H1 (cell line): ENCODE data around the gene CPT2. TPM values are rescaled to one million over a fixed set of nuclear protein-coding genes. Genes with fewer than 3 reads are reported as not detected.
A peak's percentile ranks its signal among the peaks of the same experiment; 100 is the strongest.

Experiments used
- CTCF ChIA-PET: fragments of 300-600 bp; sonication (Branson Sonifier 250); formaldehyde crosslinking; loops from one replicate; lab custom pipeline; 2021; ENCODE audit not compliant: partially characterized antibody; lab: Charles Lee
- POLR2A ChIA-PET: fragments of 300-600 bp; sonication (Branson Sonifier 250); formaldehyde crosslinking; loops from one replicate; lab custom pipeline; 2021; ENCODE audit warnings: inconsistent platforms; ENCODE audit not compliant: partially characterized antibody; lab: Charles Lee
- DNase-seq, 2 experiments: peaks; one replicate each; pipeline versions ENCODE4 v3.0.0 to v3.0.0-alpha.2; 2010 to 2022; ENCODE audit warnings: low spot score in 2 of 2, low read depth in 1 of 2, mixed read lengths in 1 of 2
- FAIRE-seq: peaks from 2 replicates; lab custom pipeline; 2011; peaks lifted over from hg19 to GRCh38; lab: Jason Lieb, UNC
- H2AFZ ChIP-seq: 2 replicates; pipeline ENCODE4 v1.8.1; 2012; ENCODE audit warnings: low read length, inconsistent platforms
- H2AK5ac ChIP-seq: 2 replicates; pipeline ENCODE4 v1.6.1; 2013; ENCODE audit warnings: low read depth, low read length
- H2BK120ac ChIP-seq: replicated peaks from 2 replicates; pipeline ENCODE3; 2013; ENCODE audit warnings: low read depth, low read length, inconsistent platforms
- H2BK12ac ChIP-seq: 2 replicates; pipeline ENCODE4 v1.6.1; 2013; ENCODE audit warnings: low read depth, low read length
- H2BK15ac ChIP-seq: 2 replicates; pipeline ENCODE4 v1.6.1; 2013; ENCODE audit warnings: low read length
- H2BK20ac ChIP-seq: 2 replicates; pipeline ENCODE4 v1.6.1; 2013; ENCODE audit warnings: low read length
- H2BK5ac ChIP-seq: 2 replicates; pipeline ENCODE4 v1.6.1; 2013; ENCODE audit warnings: low read depth, low read length
- H3K14ac ChIP-seq: 2 replicates; pipeline ENCODE4 v1.6.1; 2013; ENCODE audit warnings: inconsistent platforms; ENCODE audit not compliant: insufficient read length
- H3K18ac ChIP-seq: 2 replicates; pipeline ENCODE4 v1.6.1; 2013; ENCODE audit warnings: low read length; ENCODE audit errors: extremely low read depth
- H3K23ac ChIP-seq: 2 replicates; pipeline ENCODE4 v1.6.1; 2013; ENCODE audit warnings: inconsistent platforms; ENCODE audit not compliant: insufficient read length
- H3K23me2 ChIP-seq: 2 replicates; pipeline ENCODE4 v1.6.1; 2013; ENCODE audit warnings: low read depth, low read length
- H3K27ac ChIP-seq: 2 replicates; pipeline ENCODE4 v1.6.1; 2011; ENCODE audit warnings: low read depth, low read length, inconsistent platforms
- H3K27me3 ChIP-seq, 4 experiments: replicated peaks in 1 of 4; 1 replicate in 1 of 4; 2 replicates in 3 of 4; pipeline versions ENCODE4 v1.6.1 to v1.8.1; 2011 to 2013; ENCODE audit warnings: low read length in 3 of 4, mild to moderate bottlenecking in 3 of 4, inconsistent platforms in 2 of 4, mixed read lengths in 2 of 4, moderate library complexity in 1 of 4; ENCODE audit not compliant: control insufficient read depth in 3 of 4, insufficient read depth in 3 of 4; ENCODE audit errors: extremely low read depth in 1 of 4
- H3K36me3 ChIP-seq, 4 experiments: 2 replicates each; pipeline versions ENCODE4 v1.6.1 to v1.8.1; 2011 to 2013; ENCODE audit warnings: mild to moderate bottlenecking in 4 of 4, low read length in 3 of 4, moderate library complexity in 2 of 4, control low read depth in 1 of 4, inconsistent platforms in 1 of 4; ENCODE audit not compliant: insufficient read depth in 4 of 4, control insufficient read depth in 2 of 4
- H3K4ac ChIP-seq: replicated peaks from 2 replicates; pipeline ENCODE3; 2013; ENCODE audit warnings: low read length, low read depth, mixed read lengths, inconsistent platforms; ENCODE audit not compliant: insufficient read length
- H3K4me1 ChIP-seq, 4 experiments: replicated peaks in 1 of 4; 1 replicate in 1 of 4; 2 replicates in 3 of 4; pipeline versions ENCODE4 v1.6.1 to v1.8.1; 2011 to 2013; ENCODE audit warnings: low read length in 3 of 4, inconsistent platforms in 2 of 4, mixed read lengths in 1 of 4; ENCODE audit not compliant: insufficient read depth in 4 of 4, control insufficient read depth in 3 of 4
- H3K4me2 ChIP-seq, 2 experiments: 2 replicates each; pipeline versions ENCODE4 v1.6.1 to v1.8.1; 2011 to 2013; ENCODE audit warnings: low read depth in 2 of 2, low read length in 2 of 2, control low read depth in 1 of 2, inconsistent platforms in 1 of 2, mild to moderate bottlenecking in 1 of 2; ENCODE audit not compliant: insufficient read depth in 1 of 2
- H3K4me3 ChIP-seq, 4 experiments: fragments of 200-600, 300-600 bp in 1 of 4; sonication (generic), shearing (Covaris generic), sonication (Bioruptor Twin) in 1 of 4; 2 replicates each; pipeline versions ENCODE4 v1.5.1 to v1.8.1; 2011 to 2016; ENCODE audit warnings: low read length in 4 of 4, low read depth in 3 of 4, control low read depth in 2 of 4, inconsistent platforms in 2 of 4, mild to moderate bottlenecking in 2 of 4, mixed read lengths in 1 of 4, moderate library complexity in 1 of 4; ENCODE audit not compliant: insufficient read depth in 2 of 4; ENCODE audit errors: extremely low read depth in 1 of 4
- H3K56ac ChIP-seq: replicated peaks from 2 replicates; pipeline ENCODE3; 2013; ENCODE audit warnings: low read depth, mild to moderate bottlenecking, mixed read lengths, low read length, inconsistent platforms; ENCODE audit not compliant: insufficient read length
- H3K79me1 ChIP-seq: 2 replicates; pipeline ENCODE4 v1.6.1; 2013; ENCODE audit warnings: low read depth, low read length, control low read depth
- H3K79me2 ChIP-seq, 2 experiments: 2 replicates each; pipeline versions ENCODE4 v1.6.1 to v1.8.1; 2012 to 2013; ENCODE audit warnings: low read length in 2 of 2, mild to moderate bottlenecking in 2 of 2, inconsistent platforms in 1 of 2; ENCODE audit not compliant: insufficient read depth in 2 of 2, control insufficient read depth in 1 of 2
- H3K9ac ChIP-seq, 4 experiments: replicated peaks in 1 of 4; 1 replicate in 1 of 4; 2 replicates in 3 of 4; pipeline versions ENCODE4 v1.6.1 to v1.8.1; 2011 to 2013; ENCODE audit warnings: low read depth in 3 of 4, low read length in 3 of 4, control low read depth in 2 of 4, mild to moderate bottlenecking in 2 of 4, moderate library complexity in 2 of 4, inconsistent platforms in 1 of 4; ENCODE audit errors: extremely low read depth in 1 of 4
- H3K9me3 ChIP-seq, 2 experiments: 2 replicates each; pipeline versions ENCODE4 v1.6.1 to v1.8.1; 2012 to 2013; ENCODE audit warnings: mild to moderate bottlenecking in 2 of 2, moderate library complexity in 2 of 2, control low read depth in 1 of 2, inconsistent platforms in 1 of 2, low read depth in 1 of 2, low read length in 1 of 2, mixed read lengths in 1 of 2; ENCODE audit not compliant: insufficient read depth in 2 of 2
- H4K20me1 ChIP-seq, 2 experiments: replicated peaks in 1 of 2; 2 replicates each; pipeline versions ENCODE3 to v1.8.1; 2011 to 2013; ENCODE audit warnings: inconsistent platforms in 2 of 2, low read length in 2 of 2, mild to moderate bottlenecking in 1 of 2; ENCODE audit not compliant: insufficient read depth in 2 of 2, control insufficient read depth in 1 of 2
- H4K5ac ChIP-seq: 2 replicates; pipeline ENCODE4 v1.6.1; 2013; ENCODE audit warnings: low read length, low read depth, mixed read lengths, inconsistent platforms; ENCODE audit not compliant: insufficient read length
- H4K8ac ChIP-seq: 2 replicates; pipeline ENCODE4 v1.8.0; 2013; ENCODE audit warnings: mild to moderate bottlenecking, moderate library complexity, low read length, inconsistent platforms; ENCODE audit not compliant: insufficient read depth; ENCODE audit errors: extremely low read depth
- H4K91ac ChIP-seq: replicated peaks from 2 replicates; pipeline ENCODE3; 2013; ENCODE audit warnings: low read length, mixed read lengths, inconsistent platforms; ENCODE audit not compliant: insufficient read length
- KDM1A ChIP-seq: fragments of 200-600, 300-600 bp; sonication (generic); IDR thresholded peaks from 2 replicates; pipeline ENCODE4 v1.7.1; 2016; ENCODE audit warnings: mild to moderate bottlenecking, low read length, borderline replicate concordance
- TCF12 ChIP-seq: IDR thresholded peaks from 2 replicates; pipeline ENCODE4 v1.6.1; 2011; ENCODE audit warnings: low read depth, mild to moderate bottlenecking, low read length
- WGBS, 2 experiments: shearing (Covaris generic) in 1 of 2; methylation state at CpG; one replicate each; pipeline versions ENCODE4 v1.1.6 to v1.1.7; 2013 to 2015; ENCODE audit warnings: low lambda C conversion rate in 2 of 2, mixed read lengths in 2 of 2, inconsistent platforms in 1 of 2, low coverage in 1 of 2, missing lambda C conversion rate in 1 of 2; ENCODE audit not compliant: insufficient replicate concordance in 2 of 2, insufficient coverage in 1 of 2, insufficient read length in 1 of 2; ENCODE audit errors: extremely low coverage in 1 of 2, missing lambda C conversion rate in 1 of 2; 5-methylcytosine and 5-hydroxymethylcytosine counted together
- polyA plus RNA-seq, 7 experiments: library from polyadenylated mRNA; depleted of rRNA in 3 of 7; stranded (reverse) in 5 of 7; unstranded in 2 of 7; fragments of >200 nt in 5 of 7; fragments of 200-250 nt in 2 of 7; gene quantifications; 1 replicate in 5 of 7; 2 replicates in 1 of 7; 4 replicates in 1 of 7; pipeline versions ENCODE4 v1.2.1 to v1.2.3, GENCODE V29; 2011 to 2013; ENCODE audit warnings: missing spikeins in 2 of 7, mixed read lengths in 2 of 7
- total RNA-seq: library from RNA; stranded (reverse); fragmentation: NEBNext Ultra II Directional; extraction: Animal tissue kit (Norgen Biotek cat#: 25700); gene quantifications from 2 replicates; pipeline ENCODE4 v1.2.1, GENCODE V29; 2021

CPT2 gene
- total and polyA plus RNA-seq, 2 of the 8 experiments (the other 6 are each of a cell fraction or from before 2014, with no cell fraction given) = 23.9 to 25.5 TPM

- Histone ChIP-seq H2BK120ac (no peak overlapping the region), H3K18ac (no peak overlapping the region), H3K9ac (no peak overlapping the region), H2BK5ac (no peak overlapping the region), H3K56ac (no peak overlapping the region), H2BK20ac (no peak overlapping the region), H4K20me1 (no peaks in the 10 kb centered on the region), H2AK5ac (no peak overlapping the region), H3K4me1 (peaks cover 0 to 12% (median 6%) of the 10 kb centered on the region in 4 experiments; a peak in 3 of 7 replicates), H3K4me3 (no peak overlapping the region), H2AFZ (no peak overlapping the region), H3K4me2 (no peak overlapping the region), H3K23me2 (no peaks in the 10 kb centered on the region), H4K91ac (no peak overlapping the region), H3K27me3 (no peaks in the 10 kb centered on the region), H3K14ac (no peak overlapping the region), H2BK15ac (no peak overlapping the region), H3K27ac (no peak overlapping the region), H3K23ac (no peak overlapping the region), H3K36me3 (no peaks in the 10 kb centered on the region), H3K79me1 (no peaks in the 10 kb centered on the region), H3K4ac (no peak overlapping the region), H3K79me2 (no peaks in the 10 kb centered on the region), H2BK12ac (no peak overlapping the region), H4K8ac (no peak overlapping the region), H3K9me3 (no peaks in the 10 kb centered on the region), H4K5ac (no peak overlapping the region)
- FAIRE-seq = no peak
- 88% methylated on average over 5 of the region's 5 CpGs; no CpG with 5 or more reads in 1 of the 2 experiments for WGBS, 2 experiments
- ChIA-PET CTCF (interaction anchor here (1.1 to 3.1 kb wide), 6 partner anchors 8 to 54 kb away, joined by 3 to 14 read pairs (median 6); no protein-coding TSS in a partner anchor), POLR2A (no interaction called here)
- DNase-seq = no peak
- TF ChIP-seq KDM1A (peak; percentile 75; the same call in 1 of the 2 replicates), TCF12 (no peak)
These were observed 31.1 kb upstream of the CPT2 start for GRCh38 chr1:53165408-53165961.
